GM10847 (cell line): ENCODE data around the gene DYNLT4.

ENCODE experiments used
- POLR2A ChIP-seq: IDR thresholded peaks from 2 replicates; pipeline ENCODE4 v1.6.1; 2011; ENCODE audit not compliant: insufficient read length; ENCODE audit errors: extremely low read depth

DYNLT4 gene

GRCh38 chr1:44832056-44832705 lies 25.0 kb upstream of the DYNLT4 start:
- TF ChIP-seq POLR2A = no peak

GRCh38 chr1:44831516-44831915 lies 24.4 kb upstream of the DYNLT4 start:
- TF ChIP-seq POLR2A = no peak

- no peak for TF ChIP-seq POLR2A
Observed at GRCh38 chr1:44830900-44831304, 23.8 kb upstream of the DYNLT4 start.

DNA sequence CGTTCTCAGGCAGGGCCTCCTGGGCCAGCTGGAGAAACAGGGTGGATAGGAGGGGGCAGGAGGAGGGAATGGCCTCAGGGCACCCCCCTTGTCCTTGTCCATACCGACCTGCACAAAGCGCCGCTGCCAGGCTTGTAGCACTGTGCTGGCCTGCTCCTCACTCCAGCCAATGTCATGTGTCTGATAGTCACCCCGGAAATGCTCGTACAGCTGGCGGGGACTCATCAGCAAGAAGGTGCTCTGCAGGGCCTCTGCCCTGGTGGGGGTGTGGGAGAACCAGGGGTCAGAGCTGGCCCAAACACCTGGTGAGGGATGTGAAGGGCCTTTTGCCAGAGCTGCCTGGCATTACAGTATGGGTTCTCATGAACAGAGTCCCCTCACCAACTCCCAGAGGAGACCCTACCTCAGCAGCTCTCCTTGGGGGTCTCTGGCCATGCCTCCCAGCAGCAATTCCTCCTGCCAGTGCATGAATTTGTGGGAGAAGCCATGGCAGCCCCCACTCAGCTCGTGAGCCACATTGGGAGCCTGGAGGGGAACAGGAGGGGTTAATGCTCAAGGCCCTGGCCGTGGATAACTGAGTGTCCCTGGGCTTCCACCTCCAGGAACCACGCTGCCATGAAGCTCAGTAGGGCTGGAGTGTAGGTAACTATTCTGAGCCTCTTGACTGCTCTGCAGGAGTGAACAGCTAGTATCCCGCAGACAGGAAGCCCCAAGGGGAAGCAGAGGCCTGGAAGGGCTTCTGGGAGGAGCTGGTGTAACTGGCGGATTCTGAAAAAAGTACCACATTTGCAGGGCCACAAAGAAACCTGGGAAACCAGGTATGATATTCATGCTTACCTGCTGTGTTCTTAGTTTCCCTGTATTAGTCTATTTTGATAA lies 22.6 kb upstream of the DYNLT4 start:
- TF ChIP-seq POLR2A = no peak

GRCh38 chr1:44828841-44829440 lies 21.8 kb upstream of the DYNLT4 start:
- TF ChIP-seq POLR2A = no peak

DNA sequence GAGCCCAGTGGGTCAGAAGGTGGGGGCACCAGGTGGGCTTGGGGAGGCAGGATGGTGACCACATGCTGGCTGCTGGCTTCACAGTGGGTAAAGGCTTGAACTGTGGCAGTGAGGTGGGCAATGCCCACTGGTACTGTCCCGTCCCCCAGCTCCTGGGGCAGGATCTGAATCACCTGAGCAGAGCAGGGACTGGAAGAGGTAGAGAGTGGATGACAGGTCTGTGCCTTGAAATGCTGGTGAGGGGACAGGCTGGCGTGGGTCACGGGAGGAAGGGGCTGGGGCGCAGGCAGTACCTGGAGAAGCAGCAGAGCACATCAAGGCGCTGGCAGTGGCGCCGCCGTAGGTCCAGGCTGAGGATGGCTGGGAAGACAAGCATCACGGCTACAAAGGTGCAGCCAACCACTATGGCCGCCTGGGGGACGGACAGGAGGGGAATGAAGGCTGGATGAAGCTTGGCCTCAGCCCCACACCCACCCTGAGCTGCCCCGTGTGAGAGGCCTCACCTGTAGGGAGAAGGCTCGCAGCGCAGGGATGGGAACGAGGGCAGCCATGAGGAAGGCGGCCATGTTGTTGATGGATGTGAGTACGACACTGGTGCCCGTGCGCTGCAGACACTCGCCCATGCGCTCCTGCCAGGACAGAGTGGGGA lies 21.0 kb upstream of the DYNLT4 start:
- TF ChIP-seq POLR2A = no peak

DNA sequence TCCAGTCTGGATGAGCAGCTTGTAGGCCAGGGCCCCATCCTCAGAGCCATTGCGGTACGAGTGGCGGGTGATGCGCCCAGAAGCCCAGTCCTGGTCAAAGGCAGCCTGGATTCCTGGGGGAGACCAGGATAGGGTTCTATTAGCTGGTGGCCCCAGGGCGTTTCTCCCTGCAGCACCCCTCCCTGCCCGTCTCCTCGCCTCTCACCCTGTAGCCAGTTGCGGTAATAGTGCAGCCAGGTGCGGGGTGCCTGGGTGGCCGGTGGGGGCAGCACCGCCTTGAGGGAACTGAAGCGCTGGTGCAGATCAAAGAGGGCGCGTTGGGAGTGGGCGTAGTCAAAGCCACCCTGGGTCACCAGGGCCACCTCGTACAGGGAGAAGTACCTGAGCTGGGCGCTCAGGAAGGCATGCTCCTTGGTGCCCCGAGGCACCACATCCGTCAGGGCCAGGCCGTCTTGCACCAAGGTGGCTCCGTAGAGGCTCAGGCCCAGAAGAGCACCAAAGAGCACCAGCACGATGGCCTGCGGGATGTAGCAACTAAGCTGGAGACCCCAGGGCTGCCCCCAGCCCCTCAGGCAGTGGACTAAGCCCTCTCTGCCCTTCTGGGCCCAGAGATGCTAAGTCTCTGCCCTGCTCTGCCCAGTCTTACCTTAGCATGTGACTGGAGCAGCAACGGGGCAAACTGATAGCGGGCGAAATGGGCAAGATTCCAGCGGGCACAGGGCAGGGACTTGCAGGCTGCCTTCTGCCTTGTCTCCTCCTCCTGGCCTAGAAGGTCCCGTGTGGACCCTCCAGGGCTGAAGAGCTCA lies 20.2 kb upstream of the DYNLT4 start:
- TF ChIP-seq POLR2A = no peak

DNA sequence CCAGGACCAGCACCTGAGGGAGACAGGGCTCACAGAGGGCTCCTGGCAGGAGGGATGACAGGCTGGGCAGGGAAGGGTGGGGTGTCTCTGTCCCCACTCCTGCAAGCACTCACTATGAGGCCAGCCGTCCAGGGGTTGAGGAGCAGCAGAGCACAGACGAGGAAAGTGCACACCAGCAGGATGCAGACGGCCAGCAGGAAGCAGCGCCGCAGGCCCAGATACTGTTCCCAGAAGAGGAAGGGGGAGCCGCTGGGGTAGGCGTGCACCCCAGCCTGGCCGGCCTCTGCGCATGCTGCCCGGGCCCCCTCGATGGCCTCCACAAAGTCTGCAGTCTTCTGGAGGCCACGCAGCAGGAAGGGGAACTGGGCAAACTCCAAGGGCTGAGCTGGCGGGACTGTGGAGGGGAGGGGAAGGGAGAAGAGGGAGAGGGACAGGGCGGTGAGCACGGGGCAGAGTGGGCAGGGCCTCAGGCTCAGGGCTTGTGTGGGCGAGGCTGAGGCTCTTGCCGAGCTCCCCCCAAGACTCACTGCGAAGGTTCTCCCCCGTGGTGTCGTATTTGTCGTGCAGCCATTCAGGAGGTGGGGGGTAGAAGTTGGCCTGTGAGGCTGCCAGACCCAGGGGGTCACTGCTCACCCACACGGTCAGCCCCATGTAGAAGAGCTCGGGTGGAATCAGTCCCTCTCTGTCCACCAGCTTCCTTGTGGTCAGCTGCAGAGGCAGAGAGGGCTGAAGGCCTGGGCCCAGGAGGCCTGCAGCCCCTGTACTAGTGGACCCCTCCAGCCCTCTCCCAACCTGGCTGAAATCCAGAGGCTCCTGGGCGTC lies 19.4 kb upstream of the DYNLT4 start:
- no peak for TF ChIP-seq POLR2A

DNA sequence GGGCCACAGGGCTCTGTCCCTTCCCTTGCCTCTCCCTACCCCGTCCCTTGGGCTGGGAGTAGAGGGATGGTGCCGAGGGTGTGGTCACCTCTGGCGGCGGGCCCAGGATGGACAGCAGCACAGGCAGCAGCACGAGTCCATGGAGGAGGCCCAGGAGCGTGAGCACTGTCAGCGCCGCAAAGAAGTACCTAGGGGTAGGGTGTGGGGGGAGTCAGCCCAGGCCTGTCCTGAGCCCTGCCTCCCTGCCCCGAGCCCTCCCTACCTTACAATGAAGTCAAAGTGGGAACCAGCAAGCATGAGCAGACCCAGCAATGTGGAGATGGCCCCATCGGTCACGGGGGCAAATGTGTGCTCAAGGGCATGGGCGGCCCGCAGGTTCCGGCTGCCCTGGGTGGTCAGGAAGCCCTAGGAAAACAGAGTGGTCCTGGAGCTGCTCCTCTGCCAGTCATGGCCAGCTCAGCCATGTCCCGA lies 15.9 kb upstream of the DYNLT4 start:
- no peak for TF ChIP-seq POLR2A

GRCh38 chr1:44822131-44822701 lies 15.1 kb upstream of the DYNLT4 start:
- TF ChIP-seq POLR2A = no peak

GRCh38 chr1:44821240-44821715 lies 14.1 kb upstream of the DYNLT4 start:
- TF ChIP-seq POLR2A = no peak

- TF ChIP-seq POLR2A = no peak
Observed at GRCh38 chr1:44820328-44821239, 13.4 kb upstream of the DYNLT4 start.
